CD4-positive, alpha-beta T cell treated with Interleukin-21 for 1 hour (primary cell): Measurements from ENCODE around the gene VPS50.
A peak's percentile ranks its signal among the peaks of the same experiment; 100 is the strongest.

Source experiments
- DNase-seq: peaks from one replicate; pipeline ENCODE4 v3.0.0-alpha.2; 2020

VPS50 gene

GRCh38 chr7:93231799-93232672 lies at the start of gene VPS50:
TSS of gene VPS50 (plus strand) at chr7:93232366. CDS start at chr7:93232468, 102 bp downstream.
- DNase-seq, result peak; percentile 98

- DNase-seq, result no peak
Observed at GRCh38 chr7:93185303-93186027, 46.7 kb upstream of the VPS50 start.

GRCh38 chr7:93188870-93189634 lies 43.1 kb upstream of the VPS50 start:
- DNase-seq, result no peak

GRCh38 chr7:93194386-93194785 lies 37.8 kb upstream of the VPS50 start:
- no peak for DNase-seq

- DNase-seq, result no peak
Observed at GRCh38 chr7:93196336-93196735, 35.8 kb upstream of the VPS50 start.

GRCh38 chr7:93198472-93198871 lies 33.7 kb upstream of the VPS50 start:
- DNase-seq, result no peak

GRCh38 chr7:93202594-93203250 lies 29.4 kb upstream of the VPS50 start:
- DNase-seq, result no peak

GRCh38 chr7:93203496-93203895 lies 28.7 kb upstream of the VPS50 start:
- no peak for DNase-seq

GRCh38 chr7:93205046-93205445 lies 27.1 kb upstream of the VPS50 start:
- DNase-seq, result no peak

GRCh38 chr7:93211228-93211818 lies 20.8 kb upstream of the VPS50 start:
- DNase-seq, result no peak

- DNase-seq, result no peak
Observed at GRCh38 chr7:93212881-93213280, 19.3 kb upstream of the VPS50 start.

- DNase-seq, result no peak
Observed at GRCh38 chr7:93218997-93219827, 13.0 kb upstream of the VPS50 start.

GRCh38 chr7:93219868-93220267 lies 12.3 kb upstream of the VPS50 start:
- DNase-seq, result no peak

GRCh38 chr7:93226310-93226709 lies 5.9 kb upstream of the VPS50 start, which contains the start of gene HEPACAM2:
TSS of gene HEPACAM2 (minus strand) at chr7:93226469.
- no peak for DNase-seq

GRCh38 chr7:93228302-93228701 lies 3.9 kb upstream of the VPS50 start:
- DNase-seq, result peak; percentile 81

- peak; percentile 13 for DNase-seq
Observed at GRCh38 chr7:93231259-93231658, 907 bp upstream of the VPS50 start.

GRCh38 chr7:93232673-93233018 lies 480 bp downstream of the VPS50 start:
- no peak for DNase-seq

GRCh38 chr7:93235541-93235940 lies 3.4 kb downstream of the VPS50 start:
- no peak for DNase-seq

GRCh38 chr7:93238131-93238530 lies 6.0 kb downstream of the VPS50 start:
- no peak for DNase-seq

GRCh38 chr7:93238748-93239147 lies 6.6 kb downstream of the VPS50 start:
- no peak for DNase-seq

GRCh38 chr7:93239824-93240223 lies 7.7 kb downstream of the VPS50 start:
- no peak for DNase-seq

- no peak for DNase-seq
Observed at GRCh38 chr7:93242106-93242505, 9.9 kb downstream of the VPS50 start.
